GM12872 (cell line): ENCODE measurements around the gene DAPK1.

Source experiments
- TF ChIP-seq, protein P1 (sequence below): IDR thresholded peaks from 3 replicates; pipeline ENCODE4 v1.5.1; 2011; ENCODE audit warnings: low read depth, mild to moderate bottlenecking, low read length, moderate library complexity; ENCODE audit not compliant: insufficient read depth

The DAPK1 gene

DNA sequence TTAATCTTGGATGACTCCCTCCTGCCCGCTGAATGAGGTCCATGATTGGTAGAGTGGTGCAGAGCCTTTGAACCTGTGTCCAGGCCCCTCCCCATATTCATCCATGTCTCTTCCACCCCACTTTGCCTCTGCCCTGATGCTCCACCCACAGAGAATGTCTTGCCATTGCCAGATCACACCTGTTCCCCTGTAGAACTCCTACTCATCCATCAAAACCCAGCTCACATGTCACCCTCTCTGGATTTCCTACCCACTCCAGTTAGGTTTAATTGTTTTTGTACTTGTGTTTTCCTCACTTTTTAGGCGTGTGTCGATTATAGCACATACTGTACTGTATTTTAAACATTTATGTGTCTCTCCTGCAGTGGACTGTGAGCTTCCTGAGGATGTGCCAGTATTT, 121.3 kb downstream of the DAPK1 start:
- TF ChIP-seq, protein P1, sequence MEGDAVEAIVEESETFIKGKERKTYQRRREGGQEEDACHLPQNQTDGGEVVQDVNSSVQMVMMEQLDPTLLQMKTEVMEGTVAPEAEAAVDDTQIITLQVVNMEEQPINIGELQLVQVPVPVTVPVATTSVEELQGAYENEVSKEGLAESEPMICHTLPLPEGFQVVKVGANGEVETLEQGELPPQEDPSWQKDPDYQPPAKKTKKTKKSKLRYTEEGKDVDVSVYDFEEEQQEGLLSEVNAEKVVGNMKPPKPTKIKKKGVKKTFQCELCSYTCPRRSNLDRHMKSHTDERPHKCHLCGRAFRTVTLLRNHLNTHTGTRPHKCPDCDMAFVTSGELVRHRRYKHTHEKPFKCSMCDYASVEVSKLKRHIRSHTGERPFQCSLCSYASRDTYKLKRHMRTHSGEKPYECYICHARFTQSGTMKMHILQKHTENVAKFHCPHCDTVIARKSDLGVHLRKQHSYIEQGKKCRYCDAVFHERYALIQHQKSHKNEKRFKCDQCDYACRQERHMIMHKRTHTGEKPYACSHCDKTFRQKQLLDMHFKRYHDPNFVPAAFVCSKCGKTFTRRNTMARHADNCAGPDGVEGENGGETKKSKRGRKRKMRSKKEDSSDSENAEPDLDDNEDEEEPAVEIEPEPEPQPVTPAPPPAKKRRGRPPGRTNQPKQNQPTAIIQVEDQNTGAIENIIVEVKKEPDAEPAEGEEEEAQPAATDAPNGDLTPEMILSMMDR: no peak

DNA sequence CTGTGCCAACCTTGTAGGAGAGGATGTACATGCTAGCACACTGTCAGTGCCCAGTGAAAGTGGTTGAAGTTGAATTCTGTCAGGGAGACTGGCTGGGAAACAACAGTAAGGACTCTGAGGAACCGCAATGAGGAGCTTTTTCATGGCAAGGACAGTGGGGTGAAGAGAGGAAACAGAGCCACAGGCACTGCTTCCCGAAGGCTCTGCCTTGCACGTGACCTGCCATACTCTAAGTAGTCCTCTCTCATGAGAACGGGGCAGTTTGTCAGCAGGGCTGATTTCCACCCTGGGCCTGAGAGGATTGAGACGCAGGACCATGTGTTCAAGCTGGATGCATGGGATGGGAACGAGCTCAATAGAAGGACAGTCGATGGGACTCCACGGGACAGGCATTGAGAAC, 121.7 kb downstream of the DAPK1 start:
- TF ChIP-seq, protein P1: no peak

DNA sequence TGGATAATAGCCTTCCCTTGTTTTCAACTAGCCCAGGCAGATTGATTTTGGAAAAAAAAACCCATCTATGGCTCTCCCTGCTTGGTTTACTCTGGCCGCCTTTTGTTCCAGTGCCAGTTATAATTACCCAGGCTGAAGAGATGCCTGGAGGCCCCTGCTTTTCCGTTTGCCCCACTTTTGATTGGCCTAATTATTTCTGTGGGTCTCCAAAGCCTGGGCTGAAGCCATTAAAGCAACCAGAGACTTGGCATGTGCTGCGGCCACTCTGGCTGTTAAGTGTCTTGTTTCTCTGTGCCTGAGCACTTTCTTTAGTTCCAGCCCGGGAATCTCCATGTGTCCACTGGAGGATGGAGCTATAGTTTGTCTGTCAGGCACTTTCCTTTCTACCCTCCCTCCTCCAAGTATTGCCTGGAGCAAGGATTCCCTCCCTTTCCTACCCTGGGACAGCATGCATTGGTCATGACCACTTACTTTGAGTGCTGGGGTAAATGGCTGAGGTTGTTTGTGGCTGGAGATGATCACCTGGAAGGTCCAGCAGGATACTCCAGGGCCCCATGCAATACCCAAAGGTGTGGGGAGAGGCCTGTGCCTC, 123.2 kb downstream of the DAPK1 start:
- TF ChIP-seq, protein P1: no peak

DNA sequence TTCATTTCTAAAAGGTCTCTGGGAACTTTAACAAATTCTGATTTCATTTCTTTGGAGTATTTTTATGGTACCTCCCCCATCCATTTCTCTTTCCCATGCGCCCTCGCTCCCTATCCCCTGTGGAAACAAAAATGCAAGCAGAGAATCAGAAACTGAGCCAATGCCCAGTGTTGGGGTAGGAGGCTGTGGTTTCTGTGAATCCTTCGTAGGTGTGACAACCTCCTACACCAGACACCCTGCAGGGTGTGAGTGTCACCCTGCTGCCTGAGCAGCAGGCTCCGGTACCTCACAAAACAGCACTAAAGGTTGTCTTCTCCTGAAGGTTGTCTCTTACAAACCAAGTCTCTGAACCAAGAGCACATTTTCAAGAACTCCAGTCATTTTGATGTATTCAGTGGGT, 124.4 kb downstream of the DAPK1 start:
- TF ChIP-seq, protein P1: no peak

DNA sequence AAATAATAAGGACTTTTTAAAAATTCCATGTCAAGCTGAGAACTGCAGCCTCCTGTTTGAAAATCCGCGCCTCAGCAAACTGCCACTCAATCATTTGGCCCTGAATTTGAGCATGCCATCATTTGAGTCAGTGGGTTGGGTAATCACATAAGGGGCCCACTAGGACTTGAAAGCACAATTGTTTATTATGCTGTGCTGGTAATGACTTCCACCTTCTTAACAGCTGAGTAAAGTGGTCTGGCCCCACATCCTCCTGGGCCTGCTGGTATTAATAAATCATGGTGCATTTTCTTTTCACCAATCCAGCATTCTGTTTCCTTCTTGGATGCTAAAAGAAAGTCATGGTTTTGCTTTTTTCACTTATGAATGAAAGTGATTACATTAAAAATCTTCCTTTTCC, 125.3 kb downstream of the DAPK1 start:
- TF ChIP-seq, protein P1: no peak

DNA sequence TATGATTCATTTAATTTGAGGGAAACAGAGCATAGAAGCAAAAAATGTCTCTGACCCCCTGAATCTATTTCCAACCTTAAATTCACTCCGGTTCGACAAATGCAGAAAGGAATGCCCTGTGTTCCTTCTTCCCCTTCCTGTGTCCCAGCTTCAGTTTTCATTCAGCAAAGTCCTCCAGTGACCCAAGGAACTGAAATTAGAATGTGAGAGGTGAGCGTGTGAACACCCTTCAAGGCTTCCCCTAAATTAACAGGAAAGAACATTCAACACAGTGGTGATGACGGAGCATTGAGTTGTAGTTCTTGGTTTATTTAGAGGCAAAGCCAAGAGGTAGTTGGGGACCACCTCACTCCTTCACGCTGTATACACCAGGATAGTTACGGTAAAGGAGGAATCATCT, 130.7 kb downstream of the DAPK1 start:
- TF ChIP-seq, protein P1: no peak

DNA sequence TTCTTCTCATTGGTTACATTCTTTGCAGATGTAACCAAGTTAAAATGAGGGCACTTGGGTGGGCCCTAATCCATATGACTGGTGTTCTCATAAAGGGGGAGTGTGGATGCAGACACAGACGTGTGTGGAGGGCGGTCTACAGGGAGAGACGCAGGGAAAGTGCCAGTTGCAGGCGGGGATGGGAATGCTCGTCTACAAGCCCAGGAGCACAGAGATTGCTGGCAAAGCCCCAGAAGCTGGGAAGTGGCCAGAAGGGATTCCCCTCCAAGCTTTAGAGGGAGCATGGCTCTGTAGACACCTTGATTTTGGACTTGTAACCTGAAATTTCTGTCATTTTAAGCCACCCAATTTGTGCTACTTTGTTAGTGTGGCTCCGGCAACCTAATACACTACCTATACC, 131.4 kb downstream of the DAPK1 start:
- TF ChIP-seq, protein P1: no peak
